Ramos (cell line): Measurements from ENCODE around the gene IL18BP.

Experiments used
- in situ Hi-C: fragments of 300-500 bp; cut with MboI; formaldehyde crosslinking; loops from one replicate; pipeline ENCODE4 v1.14.3; 2022; ENCODE audit warnings: low sequenced_read_pairs; ENCODE audit not compliant: unreplicated experiment

Gene IL18BP

GRCh38 chr11:72007587-72007986 lies 8.9 kb downstream of the IL18BP start:
- in situ Hi-C loops: no loop called here

- in situ Hi-C loops: no loop called here
These were observed 10.0 kb downstream of the IL18BP start for GRCh38 chr11:72008728-72009127.

- in situ Hi-C loops: no loop called here
These were observed 10.4 kb downstream of the IL18BP start for GRCh38 chr11:72009156-72009555.

GRCh38 chr11:72010529-72011233 lies 12.0 kb downstream of the IL18BP start:
- in situ Hi-C loops: no loop called here

GRCh38 chr11:72012091-72012630 lies 13.5 kb downstream of the IL18BP start:
- in situ Hi-C loops: no loop called here

GRCh38 chr11:72012897-72013721 lies 14.4 kb downstream of the IL18BP start:
- in situ Hi-C loops: no loop called here

- in situ Hi-C loops: no loop called here
These were observed 15.3 kb downstream of the IL18BP start for GRCh38 chr11:72013765-72014711.

GRCh38 chr11:72014761-72015320 lies 16.1 kb downstream of the IL18BP start:
- in situ Hi-C loops: no loop called here

GRCh38 chr11:72015511-72016061 lies 16.9 kb downstream of the IL18BP start:
- in situ Hi-C loops: no loop called here

GRCh38 chr11:72018171-72018570 lies 19.5 kb downstream of the IL18BP start:
- in situ Hi-C loops: no loop called here

GRCh38 chr11:72023335-72023734 lies 24.6 kb downstream of the IL18BP start:
- in situ Hi-C loops: no loop called here

- in situ Hi-C loops: no loop called here
These were observed 25.5 kb downstream of the IL18BP start for GRCh38 chr11:72024069-72024754.

GRCh38 chr11:72026090-72026489 lies 27.4 kb downstream of the IL18BP start:
- in situ Hi-C loops: loop anchor here (5.0 kb wide), 1 partner anchor 66 kb away; no protein-coding TSS in a partner anchor

GRCh38 chr11:72030472-72031045 lies 31.9 kb downstream of the IL18BP start:
- in situ Hi-C loops: no loop called here

- in situ Hi-C loops: no loop called here
These were observed 38.0 kb downstream of the IL18BP start for GRCh38 chr11:72036687-72037086.

- in situ Hi-C loops: no loop called here
These were observed 39.0 kb downstream of the IL18BP start for GRCh38 chr11:72037554-72038311.

GRCh38 chr11:72038491-72038890 lies 39.8 kb downstream of the IL18BP start:
- in situ Hi-C loops: no loop called here
